ENCODE measurements around the gene CNTNAP5.

Gene CNTNAP5

GRCh38 chr2:124796647-124797046, 771.6 kb downstream of the CNTNAP5 start:
- TF ChIP-seq CTCF (IDR thresholded peaks at IDR 0.05; ENCODE audit: insufficient read depth, low read depth, low read length, missing control alignments), result no peak
- no peak for DNase-seq (ENCODE audit: low read depth)
- no peak overlapping the region for H3K4me3 ChIP-seq (ENCODE audit: low read depth, low read length)

- no peak overlapping the region for H3K4me3 ChIP-seq (ENCODE audit: low read depth, low read length)
- DNase-seq (ENCODE audit: low read depth), result no peak
- TF ChIP-seq CTCF (IDR thresholded peaks at IDR 0.05; ENCODE audit: insufficient read depth, low read depth, low read length, missing control alignments), result no peak
These were observed 772.0 kb downstream of the CNTNAP5 start for GRCh38 chr2:124797049-124797448.

GRCh38 chr2:124798551-124798950, 773.5 kb downstream of the CNTNAP5 start:
- TF ChIP-seq CTCF (IDR thresholded peaks at IDR 0.05; ENCODE audit: insufficient read depth, low read depth, low read length, missing control alignments), result no peak
- H3K4me3 ChIP-seq (ENCODE audit: low read depth, low read length), result no peak overlapping the region
- DNase-seq (ENCODE audit: low read depth), result no peak

- TF ChIP-seq CTCF (IDR thresholded peaks at IDR 0.05; ENCODE audit: insufficient read depth, low read depth, low read length, missing control alignments), result peak; percentile 70
- DNase-seq (ENCODE audit: low read depth), result peak; percentile 36
- no peak overlapping the region for H3K4me3 ChIP-seq (ENCODE audit: low read depth, low read length)
These were observed 779.2 kb downstream of the CNTNAP5 start for GRCh38 chr2:124804014-124804940.

GRCh38 chr2:124805060-124805459, 780.0 kb downstream of the CNTNAP5 start:
- H3K4me3 ChIP-seq (ENCODE audit: low read depth, low read length), result no peak overlapping the region
- DNase-seq (ENCODE audit: low read depth), result peak; percentile 77
- no peak for TF ChIP-seq CTCF (IDR thresholded peaks at IDR 0.05; ENCODE audit: insufficient read depth, low read depth, low read length, missing control alignments)

GRCh38 chr2:124810132-124810531, 785.0 kb downstream of the CNTNAP5 start:
- no peak for TF ChIP-seq CTCF (IDR thresholded peaks at IDR 0.05; ENCODE audit: insufficient read depth, low read depth, low read length, missing control alignments)
- no peak overlapping the region for H3K4me3 ChIP-seq (ENCODE audit: low read depth, low read length)
- peak; percentile 37 for DNase-seq (ENCODE audit: low read depth)
